WTC11 (cell line): ENCODE data around the gene SKI. TPM values are rescaled to one million over a fixed set of nuclear protein-coding genes. Genes with fewer than 3 reads are reported as not detected.

Experiments used
- ATAC-seq: fragments of 200-7000 bp; cut with Tn5 transposase; 2 replicates; pipeline ENCODE4 v1.10.0; 2021; ENCODE audit warnings: mild to moderate bottlenecking, moderate library complexity
- CTCF ChIA-PET: fragments of 300-600 bp; sonication (Branson Sonifier 250); formaldehyde crosslinking; loops from one replicate; lab custom pipeline; 2021; ENCODE audit warnings: antibody characterized with exemption; lab: Charles Lee
- POLR2A ChIA-PET: fragments of 350-600 bp; sonication (Branson Sonifier 250); formaldehyde crosslinking; loops from one replicate; lab custom pipeline; 2021; ENCODE audit warnings: antibody characterized with exemption; lab: Charles Lee
- DNase-seq: peaks from one replicate; pipeline ENCODE4 v3.0.0; 2021; ENCODE audit warnings: low spot score
- H3K27ac Mint-ChIP-seq: 2 replicates; pipeline ENCODE4 v1.8.0; 2021; ENCODE audit warnings: mixed read lengths
- H3K27me3 Mint-ChIP-seq: 2 replicates; pipeline ENCODE4 v1.8.0; 2021; ENCODE audit warnings: low read depth, mild to moderate bottlenecking, moderate library complexity, mixed read lengths
- H3K36me3 Mint-ChIP-seq: 2 replicates; pipeline ENCODE4 v1.8.0; 2021; ENCODE audit warnings: mixed read lengths
- H3K4me1 Mint-ChIP-seq: 2 replicates; pipeline ENCODE4 v1.8.0; 2022; ENCODE audit warnings: mixed read lengths
- H3K4me3 Mint-ChIP-seq: 2 replicates; pipeline ENCODE4 v1.8.0; 2021; ENCODE audit warnings: mild to moderate bottlenecking, moderate library complexity, mixed read lengths
- H3K9me3 Mint-ChIP-seq: 2 replicates; pipeline ENCODE4 v1.8.0; 2021; ENCODE audit warnings: mixed read lengths
- E2F1 ChIP-seq: sonication (generic); formaldehyde crosslinking; IDR thresholded peaks from 2 replicates; pipeline ENCODE4 v1.8.0; 2022; ENCODE audit warnings: mild to moderate bottlenecking, missing genetic modification reagents
- ERG ChIP-seq: fragments of 250-450 bp; sonication (Bioruptor Pico); IDR thresholded peaks from 2 replicates; pipeline ENCODE4 v1.8.0; 2021; ENCODE audit warnings: mild to moderate bottlenecking
- ETV6 ChIP-seq: sonication (generic); formaldehyde crosslinking; IDR thresholded peaks from 2 replicates; pipeline ENCODE4 v1.8.1; 2022; ENCODE audit warnings: mild to moderate bottlenecking, missing genetic modification reagents
- IRF2 ChIP-seq: sonication (generic); formaldehyde crosslinking; IDR thresholded peaks from 2 replicates; pipeline ENCODE4 v1.8.0; 2022; ENCODE audit warnings: low read depth, missing genetic modification reagents, borderline replicate concordance
- NFE2L1 ChIP-seq: sonication (generic); formaldehyde crosslinking; IDR thresholded peaks from 2 replicates; pipeline ENCODE4 v1.8.1; 2023; ENCODE audit warnings: missing genetic modification reagents
- TCF7 ChIP-seq: sonication (generic); formaldehyde crosslinking; IDR thresholded peaks from 2 replicates; pipeline ENCODE4 v1.8.0; 2022; ENCODE audit warnings: mild to moderate bottlenecking, low read depth, missing genetic modification reagents, moderate library complexity
- ZBTB43 ChIP-seq: sonication (generic); formaldehyde crosslinking; IDR thresholded peaks from 2 replicates; pipeline ENCODE4 v1.8.1; 2023; ENCODE audit warnings: mild to moderate bottlenecking, missing genetic modification reagents
- ZNF263 ChIP-seq: sonication (generic); formaldehyde crosslinking; IDR thresholded peaks from 2 replicates; pipeline ENCODE4 v1.8.1; 2022; ENCODE audit warnings: low read depth, mild to moderate bottlenecking, moderate library complexity, missing genetic modification reagents
- ZNF416 ChIP-seq: fragments of 250-450 bp; sonication (Bioruptor Pico); IDR thresholded peaks from 2 replicates; pipeline ENCODE4 v1.9.0; 2021; ENCODE audit warnings: mild to moderate bottlenecking, inconsistent platforms
- ZNF671 ChIP-seq: fragments of 250-450 bp; sonication (Bioruptor Pico); IDR thresholded peaks from 2 replicates; pipeline ENCODE4 v1.8.0; 2021; ENCODE audit warnings: mild to moderate bottlenecking
- total RNA-seq: library from RNA; stranded (reverse); gene quantifications from 3 replicates; pipeline ENCODE4 v1.2.3, GENCODE V29; 2021
- TF ChIP-seq, protein P1 (sequence below): fragments of 250-450 bp; sonication (Bioruptor Pico); IDR thresholded peaks from 2 replicates; pipeline ENCODE4 v1.9.0; 2021; ENCODE audit warnings: mild to moderate bottlenecking, borderline replicate concordance
- TF ChIP-seq, protein P2 (sequence below): sonication (generic); formaldehyde crosslinking; conservative IDR thresholded peaks from 2 replicates; pipeline ENCODE4 v1.8.1; 2022; ENCODE audit warnings: mild to moderate bottlenecking, missing genetic modification reagents
- TF ChIP-seq, protein P3 (sequence below): sonication (generic); formaldehyde crosslinking; IDR thresholded peaks from 2 replicates; pipeline ENCODE4 v1.8.0; 2023; ENCODE audit warnings: mild to moderate bottlenecking, missing genetic modification reagents
- TF ChIP-seq, protein P4 (sequence below): sonication (generic); formaldehyde crosslinking; IDR thresholded peaks from 2 replicates; pipeline ENCODE4 v1.8.1; 2022; ENCODE audit warnings: mild to moderate bottlenecking, missing genetic modification reagents, moderate library complexity, borderline replicate concordance

Gene SKI
- total RNA-seq, 1 experiment from 2014 or later, result 88.6 TPM

DNA sequence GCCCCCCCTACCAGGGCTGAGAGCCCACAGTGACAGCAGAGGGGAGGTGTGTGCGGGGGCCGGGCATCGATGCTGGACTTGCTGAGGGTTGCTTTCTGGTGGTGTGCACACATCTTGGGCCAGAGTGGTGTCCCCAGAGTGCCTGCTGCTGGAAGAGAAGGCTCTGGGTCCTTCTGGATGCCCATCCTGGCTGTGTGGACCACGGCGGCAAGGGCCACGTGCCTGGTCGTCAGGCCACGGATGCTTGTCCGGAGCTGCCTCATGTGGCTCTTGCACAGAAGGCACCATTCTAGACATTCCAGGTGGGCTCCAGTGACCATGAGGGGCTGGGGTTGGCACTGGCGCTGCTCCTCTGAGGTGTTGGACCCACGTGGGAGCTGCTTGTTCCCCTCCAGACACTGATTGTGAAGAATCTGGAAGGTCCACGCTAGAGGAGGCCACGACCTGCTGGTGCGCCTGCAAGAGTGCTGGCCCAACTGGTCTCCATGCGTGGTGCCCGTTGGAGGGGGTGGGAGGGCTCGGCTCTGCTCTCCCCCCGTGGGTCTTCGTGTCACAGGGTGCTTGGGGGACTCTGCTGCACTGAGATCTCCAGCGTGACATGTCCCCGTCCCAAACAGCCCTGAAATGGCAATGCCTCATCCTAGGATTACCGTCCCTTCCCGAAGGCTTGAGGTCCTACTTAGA lies 25.8 kb downstream of the SKI start (continued):
- TF ChIP-seq, protein P1, sequence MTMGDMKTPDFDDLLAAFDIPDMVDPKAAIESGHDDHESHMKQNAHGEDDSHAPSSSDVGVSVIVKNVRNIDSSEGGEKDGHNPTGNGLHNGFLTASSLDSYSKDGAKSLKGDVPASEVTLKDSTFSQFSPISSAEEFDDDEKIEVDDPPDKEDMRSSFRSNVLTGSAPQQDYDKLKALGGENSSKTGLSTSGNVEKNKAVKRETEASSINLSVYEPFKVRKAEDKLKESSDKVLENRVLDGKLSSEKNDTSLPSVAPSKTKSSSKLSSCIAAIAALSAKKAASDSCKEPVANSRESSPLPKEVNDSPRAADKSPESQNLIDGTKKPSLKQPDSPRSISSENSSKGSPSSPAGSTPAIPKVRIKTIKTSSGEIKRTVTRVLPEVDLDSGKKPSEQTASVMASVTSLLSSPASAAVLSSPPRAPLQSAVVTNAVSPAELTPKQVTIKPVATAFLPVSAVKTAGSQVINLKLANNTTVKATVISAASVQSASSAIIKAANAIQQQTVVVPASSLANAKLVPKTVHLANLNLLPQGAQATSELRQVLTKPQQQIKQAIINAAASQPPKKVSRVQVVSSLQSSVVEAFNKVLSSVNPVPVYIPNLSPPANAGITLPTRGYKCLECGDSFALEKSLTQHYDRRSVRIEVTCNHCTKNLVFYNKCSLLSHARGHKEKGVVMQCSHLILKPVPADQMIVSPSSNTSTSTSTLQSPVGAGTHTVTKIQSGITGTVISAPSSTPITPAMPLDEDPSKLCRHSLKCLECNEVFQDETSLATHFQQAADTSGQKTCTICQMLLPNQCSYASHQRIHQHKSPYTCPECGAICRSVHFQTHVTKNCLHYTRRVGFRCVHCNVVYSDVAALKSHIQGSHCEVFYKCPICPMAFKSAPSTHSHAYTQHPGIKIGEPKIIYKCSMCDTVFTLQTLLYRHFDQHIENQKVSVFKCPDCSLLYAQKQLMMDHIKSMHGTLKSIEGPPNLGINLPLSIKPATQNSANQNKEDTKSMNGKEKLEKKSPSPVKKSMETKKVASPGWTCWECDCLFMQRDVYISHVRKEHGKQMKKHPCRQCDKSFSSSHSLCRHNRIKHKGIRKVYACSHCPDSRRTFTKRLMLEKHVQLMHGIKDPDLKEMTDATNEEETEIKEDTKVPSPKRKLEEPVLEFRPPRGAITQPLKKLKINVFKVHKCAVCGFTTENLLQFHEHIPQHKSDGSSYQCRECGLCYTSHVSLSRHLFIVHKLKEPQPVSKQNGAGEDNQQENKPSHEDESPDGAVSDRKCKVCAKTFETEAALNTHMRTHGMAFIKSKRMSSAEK (CRISPR knock-in tag), result no peak

DNA sequence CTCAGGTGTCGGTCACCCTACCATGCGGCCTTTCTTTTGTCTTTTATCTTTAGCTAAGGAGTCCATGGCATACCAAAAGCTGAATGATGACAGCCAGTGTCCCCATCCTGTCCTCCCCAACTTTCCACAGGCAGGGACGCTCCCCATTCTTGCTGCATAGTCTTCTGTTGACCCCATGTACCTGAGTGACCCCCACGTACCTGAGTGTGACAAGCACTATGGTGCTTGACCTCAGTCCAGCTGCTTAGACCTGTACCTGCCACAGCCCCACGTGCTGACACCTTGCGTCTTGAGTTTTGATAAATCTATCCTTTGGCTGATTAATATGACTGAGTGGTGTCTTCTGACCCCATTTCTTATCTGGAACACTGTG lies 26.9 kb downstream of the SKI start:
- Mint-ChIP-seq H3K27me3 (no peaks in the 10 kb centered on the region), H3K4me1 (peaks cover 48% of the 10 kb centered on the region), H3K9me3 (peaks cover 4% of the 10 kb centered on the region), H3K27ac (no peak overlapping the region), H3K4me3 (no peak overlapping the region), H3K36me3 (peaks cover 11% of the 10 kb centered on the region)
- POLR2A ChIA-PET, result no interaction called here
- TF ChIP-seq, protein P2, sequence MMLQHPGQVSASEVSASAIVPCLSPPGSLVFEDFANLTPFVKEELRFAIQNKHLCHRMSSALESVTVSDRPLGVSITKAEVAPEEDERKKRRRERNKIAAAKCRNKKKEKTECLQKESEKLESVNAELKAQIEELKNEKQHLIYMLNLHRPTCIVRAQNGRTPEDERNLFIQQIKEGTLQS (CRISPR knock-in tag), result no peak
- TF ChIP-seq ZNF263 (CRISPR knock-in tag), result no peak
- no peak for TF ChIP-seq ZBTB43 (CRISPR knock-in tag)
- TF ChIP-seq IRF2 (CRISPR knock-in tag), result no peak
- TF ChIP-seq, protein P3, sequence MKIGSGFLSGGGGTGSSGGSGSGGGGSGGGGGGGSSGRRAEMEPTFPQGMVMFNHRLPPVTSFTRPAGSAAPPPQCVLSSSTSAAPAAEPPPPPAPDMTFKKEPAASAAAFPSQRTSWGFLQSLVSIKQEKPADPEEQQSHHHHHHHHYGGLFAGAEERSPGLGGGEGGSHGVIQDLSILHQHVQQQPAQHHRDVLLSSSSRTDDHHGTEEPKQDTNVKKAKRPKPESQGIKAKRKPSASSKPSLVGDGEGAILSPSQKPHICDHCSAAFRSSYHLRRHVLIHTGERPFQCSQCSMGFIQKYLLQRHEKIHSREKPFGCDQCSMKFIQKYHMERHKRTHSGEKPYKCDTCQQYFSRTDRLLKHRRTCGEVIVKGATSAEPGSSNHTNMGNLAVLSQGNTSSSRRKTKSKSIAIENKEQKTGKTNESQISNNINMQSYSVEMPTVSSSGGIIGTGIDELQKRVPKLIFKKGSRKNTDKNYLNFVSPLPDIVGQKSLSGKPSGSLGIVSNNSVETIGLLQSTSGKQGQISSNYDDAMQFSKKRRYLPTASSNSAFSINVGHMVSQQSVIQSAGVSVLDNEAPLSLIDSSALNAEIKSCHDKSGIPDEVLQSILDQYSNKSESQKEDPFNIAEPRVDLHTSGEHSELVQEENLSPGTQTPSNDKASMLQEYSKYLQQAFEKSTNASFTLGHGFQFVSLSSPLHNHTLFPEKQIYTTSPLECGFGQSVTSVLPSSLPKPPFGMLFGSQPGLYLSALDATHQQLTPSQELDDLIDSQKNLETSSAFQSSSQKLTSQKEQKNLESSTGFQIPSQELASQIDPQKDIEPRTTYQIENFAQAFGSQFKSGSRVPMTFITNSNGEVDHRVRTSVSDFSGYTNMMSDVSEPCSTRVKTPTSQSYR (CRISPR knock-in tag), result no peak
- no peak for TF ChIP-seq ETV6 (CRISPR knock-in tag)
- no peak for TF ChIP-seq ERG (CRISPR knock-in tag)
- TF ChIP-seq E2F1 (CRISPR knock-in tag), result no peak
- TF ChIP-seq ZNF671 (CRISPR knock-in tag), result no peak
- TF ChIP-seq ZNF416, result no peak
- no peak for TF ChIP-seq NFE2L1 (CRISPR knock-in tag)
- no peak for TF ChIP-seq TCF7
- TF ChIP-seq, protein P4, sequence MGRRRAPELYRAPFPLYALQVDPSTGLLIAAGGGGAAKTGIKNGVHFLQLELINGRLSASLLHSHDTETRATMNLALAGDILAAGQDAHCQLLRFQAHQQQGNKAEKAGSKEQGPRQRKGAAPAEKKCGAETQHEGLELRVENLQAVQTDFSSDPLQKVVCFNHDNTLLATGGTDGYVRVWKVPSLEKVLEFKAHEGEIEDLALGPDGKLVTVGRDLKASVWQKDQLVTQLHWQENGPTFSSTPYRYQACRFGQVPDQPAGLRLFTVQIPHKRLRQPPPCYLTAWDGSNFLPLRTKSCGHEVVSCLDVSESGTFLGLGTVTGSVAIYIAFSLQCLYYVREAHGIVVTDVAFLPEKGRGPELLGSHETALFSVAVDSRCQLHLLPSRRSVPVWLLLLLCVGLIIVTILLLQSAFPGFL (CRISPR knock-in tag), result no peak
- CTCF ChIA-PET, result interaction anchor here (1.8 kb wide), 1 partner anchor 60 kb away, joined by 8 read pairs; the partner anchor contains the start of gene FAAP20
- no peak for ATAC-seq
- no peak for DNase-seq
